Activated gamma-delta T cell treated with Interleukin-2 at 50 U/mL for 16 hours (primary cell): ENCODE results near the gene PYGL.

Experiments
- DNase-seq: peaks from one replicate; pipeline ENCODE4 v3.0.0-alpha.2; 2020

Gene PYGL

DNA sequence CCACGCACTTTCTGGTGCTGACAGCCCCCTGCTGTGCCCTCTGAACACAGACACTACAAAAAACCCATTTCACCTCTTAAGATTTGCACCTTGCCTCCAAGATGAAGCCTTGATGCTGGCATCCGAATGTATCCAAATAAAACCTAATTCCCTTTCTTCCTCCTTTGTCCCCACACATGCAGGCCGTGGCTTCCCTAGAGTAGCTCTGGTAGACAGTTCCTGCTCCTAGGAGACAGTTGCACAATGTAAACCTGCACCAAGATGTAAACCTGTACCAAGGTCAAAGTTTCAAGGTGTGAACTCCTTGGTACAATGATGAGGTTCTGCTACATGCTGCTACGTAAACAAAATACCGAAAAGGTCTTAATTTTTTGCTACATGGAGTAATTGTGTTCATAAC is 73.1 kb downstream of the PYGL start:
- DNase-seq, result no peak

DNA sequence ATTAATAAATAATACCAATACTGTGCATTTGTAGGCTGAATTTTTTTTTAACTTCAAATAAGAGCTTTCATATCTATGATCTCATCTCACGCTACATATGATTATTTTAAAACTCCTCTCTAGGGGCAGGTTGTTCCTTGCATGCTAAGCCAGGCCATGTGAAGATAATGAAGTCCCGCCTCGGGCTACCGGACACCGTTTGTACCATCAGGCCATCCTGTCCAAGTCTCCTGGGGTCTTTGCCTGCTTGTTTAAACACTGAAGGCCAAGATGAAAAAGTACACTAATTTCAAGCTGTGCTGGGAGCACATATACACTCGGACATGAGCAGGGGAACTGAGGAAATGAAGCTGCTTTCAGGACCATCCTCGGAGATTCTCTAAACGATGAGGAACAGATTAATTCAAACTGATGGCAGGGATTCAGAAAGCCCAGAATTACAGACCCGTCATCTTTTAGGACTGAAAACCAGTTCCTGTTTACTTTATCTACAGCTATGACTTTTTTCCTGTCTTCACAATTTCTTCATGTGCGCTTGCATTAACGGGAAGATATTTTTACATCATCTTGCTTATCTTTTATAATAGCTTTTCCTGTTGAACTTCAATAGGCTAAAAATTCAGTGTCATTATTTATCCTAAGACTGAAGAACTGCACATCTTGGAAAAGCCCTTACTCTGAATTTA is 78.7 kb downstream of the PYGL start:
- DNase-seq, result no peak

DNA sequence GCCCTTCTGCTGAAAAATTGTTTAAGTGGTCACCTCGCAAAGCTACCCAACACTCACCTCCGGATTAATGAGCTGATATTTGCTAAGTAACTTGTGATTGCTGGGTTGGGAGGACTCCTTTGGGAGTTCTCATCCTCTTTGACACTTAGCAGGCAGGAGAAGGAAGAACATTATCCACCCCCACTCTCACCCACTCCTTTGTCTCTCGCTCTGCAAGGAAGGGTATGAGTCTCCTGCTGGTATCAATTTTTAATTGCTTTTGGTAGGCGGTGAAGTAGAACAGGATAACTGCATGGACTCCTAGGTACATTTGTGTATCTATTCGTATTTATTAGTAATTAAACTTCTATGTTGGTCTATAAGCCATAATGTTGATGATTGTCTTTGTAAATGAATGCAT is 79.3 kb downstream of the PYGL start:
- DNase-seq, result no peak

DNA sequence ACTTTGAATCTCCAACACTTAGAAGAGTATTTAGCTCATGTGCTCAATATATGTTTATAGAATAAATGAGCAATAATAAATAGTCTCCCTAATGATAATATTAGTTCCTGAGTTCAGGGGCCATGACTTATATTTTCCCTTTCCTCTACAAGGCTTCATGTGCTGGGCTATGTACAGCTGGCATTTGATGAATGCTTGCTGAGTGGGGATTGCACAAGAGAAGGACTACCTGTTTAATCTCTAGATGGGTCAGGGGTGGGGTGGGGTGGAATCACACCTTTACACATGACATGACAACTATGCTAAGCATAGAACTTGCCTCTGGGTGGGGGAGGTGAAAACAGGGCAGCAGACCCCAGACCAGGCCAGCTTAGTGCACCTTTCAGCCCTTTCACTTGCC is 80.0 kb downstream of the PYGL start:
- DNase-seq, result no peak

- DNase-seq, result no peak
Observed at GRCh38 chr14:50862036-50862570, 82.2 kb downstream of the PYGL start.

DNA sequence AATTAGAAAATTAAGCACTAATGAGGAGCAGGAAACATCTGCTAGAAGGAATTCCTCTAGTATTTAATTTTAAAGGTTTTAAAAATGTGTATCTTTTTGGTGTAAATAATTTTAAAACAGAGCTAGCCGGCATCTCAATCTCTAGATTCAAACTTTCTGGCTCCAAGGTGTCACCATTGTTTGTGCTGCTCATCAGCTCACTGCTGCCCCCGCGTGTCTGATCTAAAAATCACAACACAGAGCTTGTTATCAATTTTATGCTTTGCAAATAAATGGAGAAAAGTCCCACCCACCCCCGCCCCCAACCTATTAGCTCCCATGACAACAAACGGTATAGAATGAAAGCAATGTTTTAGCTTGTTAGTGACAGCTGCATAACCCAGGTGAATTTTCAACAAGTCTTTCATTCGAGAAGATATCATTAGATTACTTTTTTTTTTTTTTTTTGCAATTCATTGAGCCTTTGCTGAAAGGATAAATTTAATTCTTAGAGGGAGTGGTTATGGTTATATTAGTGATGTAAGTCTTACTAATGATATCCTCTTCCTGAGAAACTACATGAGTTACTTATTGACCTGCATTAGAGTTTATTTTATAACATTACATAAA is 83.7 kb downstream of the PYGL start:
- DNase-seq, result peak; percentile 90

DNA sequence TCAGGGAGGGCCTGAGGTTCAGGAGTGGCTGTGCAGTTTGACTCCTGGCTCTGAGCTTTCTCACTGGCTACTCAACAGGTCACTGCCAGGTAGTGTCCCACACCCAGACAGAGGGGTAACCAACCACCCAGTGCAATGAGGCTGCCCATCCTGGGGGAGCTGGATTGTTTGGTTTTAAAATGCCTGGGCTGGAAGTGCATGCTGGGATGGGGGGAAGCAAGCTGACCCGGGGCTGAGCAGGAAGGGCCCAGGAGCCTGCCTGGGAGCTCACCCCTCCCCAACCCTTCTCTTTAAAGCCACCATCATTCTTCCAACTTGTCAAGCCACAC is 85.0 kb downstream of the PYGL start:
- DNase-seq, result no peak

DNA sequence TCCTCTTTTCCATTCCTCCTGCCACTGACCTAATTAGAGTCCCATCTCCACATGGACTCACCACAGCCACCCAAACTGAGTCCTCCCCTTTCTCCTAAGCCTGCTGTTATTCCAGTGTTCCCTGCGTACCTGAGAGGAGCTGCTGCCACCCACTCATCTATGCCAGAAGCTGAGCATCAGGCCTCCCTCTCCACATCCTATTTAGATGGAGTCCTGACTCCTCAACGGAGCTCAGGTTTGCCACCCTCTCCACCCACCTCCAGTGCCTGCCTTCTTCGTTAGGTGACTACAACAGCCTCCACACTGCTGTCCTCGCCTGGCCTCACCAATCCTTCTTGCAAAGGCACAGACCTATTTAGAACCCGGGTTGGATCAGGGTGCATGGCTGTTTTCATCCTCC is 87.6 kb downstream of the PYGL start:
- DNase-seq, result no peak

GRCh38 chr14:50855558-50855957 is 88.7 kb downstream of the PYGL start:
- no peak for DNase-seq
